WTC11 (cell line): Measurements from ENCODE around the gene CORO2B.

Source experiments
- CREB1 ChIP-seq: sonication (generic); formaldehyde crosslinking; IDR thresholded peaks from 2 replicates; pipeline ENCODE4 v1.8.0; 2023; ENCODE audit warnings: mild to moderate bottlenecking, missing genetic modification reagents
- NFYB ChIP-seq: sonication (generic); formaldehyde crosslinking; conservative IDR thresholded peaks from 2 replicates; pipeline ENCODE4 v1.8.0; 2022; ENCODE audit warnings: low read depth, missing genetic modification reagents
- ZBTB21 ChIP-seq: sonication (generic); formaldehyde crosslinking; IDR thresholded peaks from 2 replicates; pipeline ENCODE4 v1.8.1; 2023; ENCODE audit warnings: mild to moderate bottlenecking, missing genetic modification reagents, borderline replicate concordance
- ZNF317 ChIP-seq: sonication (generic); formaldehyde crosslinking; IDR thresholded peaks from 2 replicates; pipeline ENCODE4 v1.8.1; 2023; ENCODE audit warnings: low read depth, mild to moderate bottlenecking, moderate library complexity, missing genetic modification reagents, borderline replicate concordance
- TF ChIP-seq, protein P1 (sequence below): fragments of 200-600 bp; IDR thresholded peaks from 2 replicates; pipeline ENCODE4 v1.8.0; 2022; ENCODE audit warnings: antibody characterized with exemption

DNA sequence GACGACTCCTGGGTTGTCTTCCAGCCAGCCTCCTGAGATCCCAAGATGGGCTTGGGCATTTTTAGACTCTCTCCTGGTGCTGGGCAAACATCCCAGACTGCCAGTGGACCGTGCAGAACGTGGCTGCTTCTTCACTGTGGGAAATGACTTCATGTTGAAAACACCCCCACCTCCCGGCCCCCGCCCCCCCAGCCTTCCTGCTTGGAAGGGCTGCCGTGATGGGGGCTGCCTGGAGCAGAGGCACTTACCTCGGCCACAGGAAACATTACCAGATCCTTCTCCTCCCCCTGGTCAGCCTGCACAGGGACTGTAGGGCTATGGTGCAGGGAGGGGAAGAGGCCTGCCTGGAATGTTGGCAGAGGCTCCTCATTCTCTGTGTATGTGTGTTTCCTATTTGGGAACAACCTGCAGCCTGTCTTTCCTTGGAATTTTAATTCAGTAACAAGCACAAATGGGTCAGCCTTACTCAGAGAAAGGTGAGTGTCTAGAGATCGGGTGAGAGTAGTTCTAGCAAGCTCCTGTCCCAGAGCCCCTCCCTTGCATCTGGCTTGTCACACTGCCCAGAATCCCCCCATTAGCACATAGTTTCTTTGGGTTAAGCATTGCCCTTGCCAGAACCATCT lies 151.1 kb downstream of the CORO2B start:
- no peak for TF ChIP-seq ZBTB21
- no peak for TF ChIP-seq CREB1
- no peak for TF ChIP-seq NFYB
- TF ChIP-seq ZNF317 (CRISPR knock-in tag): no peak
- TF ChIP-seq, protein P1, sequence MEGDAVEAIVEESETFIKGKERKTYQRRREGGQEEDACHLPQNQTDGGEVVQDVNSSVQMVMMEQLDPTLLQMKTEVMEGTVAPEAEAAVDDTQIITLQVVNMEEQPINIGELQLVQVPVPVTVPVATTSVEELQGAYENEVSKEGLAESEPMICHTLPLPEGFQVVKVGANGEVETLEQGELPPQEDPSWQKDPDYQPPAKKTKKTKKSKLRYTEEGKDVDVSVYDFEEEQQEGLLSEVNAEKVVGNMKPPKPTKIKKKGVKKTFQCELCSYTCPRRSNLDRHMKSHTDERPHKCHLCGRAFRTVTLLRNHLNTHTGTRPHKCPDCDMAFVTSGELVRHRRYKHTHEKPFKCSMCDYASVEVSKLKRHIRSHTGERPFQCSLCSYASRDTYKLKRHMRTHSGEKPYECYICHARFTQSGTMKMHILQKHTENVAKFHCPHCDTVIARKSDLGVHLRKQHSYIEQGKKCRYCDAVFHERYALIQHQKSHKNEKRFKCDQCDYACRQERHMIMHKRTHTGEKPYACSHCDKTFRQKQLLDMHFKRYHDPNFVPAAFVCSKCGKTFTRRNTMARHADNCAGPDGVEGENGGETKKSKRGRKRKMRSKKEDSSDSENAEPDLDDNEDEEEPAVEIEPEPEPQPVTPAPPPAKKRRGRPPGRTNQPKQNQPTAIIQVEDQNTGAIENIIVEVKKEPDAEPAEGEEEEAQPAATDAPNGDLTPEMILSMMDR: no peak
